Measurements from ENCODE around the gene GGCX. TPM values are rescaled to one million over a fixed set of nuclear protein-coding genes. Genes with fewer than 3 reads are reported as not detected.

The GGCX gene
- total and polyA plus RNA-seq, 2 of the 13 experiments (the other 11 are each of a cell fraction or from before 2014, with no cell fraction given): 72.5 to 103 TPM

DNA sequence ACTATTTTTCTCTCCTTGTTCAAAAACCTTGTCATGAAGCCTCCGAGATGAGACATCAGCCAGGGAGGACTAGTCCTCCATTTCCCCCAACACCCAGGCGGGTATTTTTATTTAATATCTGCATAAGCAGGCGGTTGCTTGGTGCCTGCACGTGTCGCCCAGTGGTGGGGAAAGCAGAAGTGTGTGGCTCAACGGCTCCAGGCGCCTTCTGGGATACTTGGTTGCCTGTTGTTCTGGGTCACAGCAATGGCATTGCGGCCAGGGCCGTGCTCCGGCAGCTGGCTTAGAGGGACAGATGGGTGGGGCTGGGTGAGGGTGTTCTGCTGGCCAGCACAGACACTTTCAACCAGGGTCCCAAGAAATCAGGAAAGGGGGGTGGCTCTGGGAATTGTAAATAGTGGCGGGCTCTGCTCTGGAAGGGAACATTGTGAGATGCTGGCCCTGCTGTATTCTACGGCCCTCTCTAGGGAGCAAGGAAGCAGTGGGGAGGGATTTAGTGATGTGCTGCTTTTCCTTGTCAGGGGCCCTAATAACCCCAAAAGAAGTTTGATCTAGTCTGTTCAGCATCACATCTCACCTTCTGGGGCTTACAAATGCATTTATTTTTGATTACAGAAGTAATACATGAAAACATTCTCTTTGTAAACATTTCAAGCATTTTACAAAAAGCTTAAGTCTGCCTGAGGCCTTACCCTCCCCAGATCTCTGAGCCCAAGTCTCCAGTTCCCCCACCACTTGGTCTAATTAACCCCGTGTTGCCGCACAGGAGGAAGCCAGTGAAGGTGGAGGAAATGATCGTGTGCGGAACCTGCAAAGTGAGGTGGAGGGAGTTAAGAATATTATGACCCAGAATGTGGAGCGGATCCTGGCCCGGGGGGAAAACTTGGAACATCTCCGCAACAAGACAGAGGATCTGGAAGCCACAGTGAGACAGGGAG, 17.2 kb upstream of the GGCX start:
- DNase-seq (ENCODE audit: low spot score): no peak
- ChIA-PET CTCF (ENCODE audit: low intra/inter-chr PET ratio, low total read pairs) (no interaction called here), POLR2A (interaction anchor here (0.7 to 12.7 kb wide), 22 partner anchors 9 to 179 kb away, joined by 3 to 201 read pairs (median 8); partner anchors contain the start of genes C2orf68, GGCX, MAT2A and RNF181)
- Histone ChIP-seq H3K36me3 (replicated peaks in 1 of 2; ENCODE audit: control insufficient read depth in 1 of 2, insufficient read depth in 2 of 2, low read length in 2 of 2) (peaks cover 0 to 7% of the 10 kb centered on the region in 2 experiments; a peak in 4 of 5 replicates), H3K4me2 (ENCODE audit: low read depth, low read length) (peak overlapping the region; percentile 95), H3K27me3 (ENCODE audit: control insufficient read depth in 1 of 2, insufficient read depth in 2 of 2, low read length in 2 of 2) (no peaks in the 10 kb centered on the region; a peak in 1 of 5 replicates), H3K79me2 (ENCODE audit: insufficient read depth, low read length) (peaks cover 12% of the 10 kb centered on the region), H3K9me3 (ENCODE audit: low read length) (no peaks in the 10 kb centered on the region), H3K27ac (ENCODE audit: extremely low read length, insufficient read depth, low read length) (peak overlapping the region; percentile 64), H3K4me1 (ENCODE audit: insufficient read depth, low read length) (peaks cover 60% of the 10 kb centered on the region), H4K20me1 (ENCODE audit: insufficient read depth, low read length) (no peaks in the 10 kb centered on the region), H3K4me3 (replicated peaks in 1 of 3; ENCODE audit: insufficient read depth in 1 of 3, low read depth in 2 of 3, low read length in 3 of 3) (peak overlapping the region; percentile 79 to 90 (median 87)), H3K9ac (ENCODE audit: insufficient read depth, low read depth, low read length) (peak overlapping the region; percentile 80), H2AFZ (ENCODE audit: low read length) (peak overlapping the region; percentile 7)
- no TSS peak for BruUV-seq (replicated peaks)
- ATAC-seq: peak; percentile 65
- no peak for FAIRE-seq
- intact Hi-C loops (cut with micrococcal nuclease; ENCODE audit: unreplicated experiment): no loop called here
- WGBS (ENCODE audit: low lambda C conversion rate): 34% methylated on average over 18 of the region's 19 CpGs
- in situ Hi-C loops (cut with HindIII; ENCODE audit: extremely low pct_ligation_motif_present, low pct_unique_long_range_greater_than_20kb): no loop called here
- TF ChIP-seq, protein P1, sequence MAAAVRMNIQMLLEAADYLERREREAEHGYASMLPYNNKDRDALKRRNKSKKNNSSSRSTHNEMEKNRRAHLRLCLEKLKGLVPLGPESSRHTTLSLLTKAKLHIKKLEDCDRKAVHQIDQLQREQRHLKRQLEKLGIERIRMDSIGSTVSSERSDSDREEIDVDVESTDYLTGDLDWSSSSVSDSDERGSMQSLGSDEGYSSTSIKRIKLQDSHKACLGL (CRISPR knock-in tag; IDR thresholded peaks at IDR 0.05): no peak
- TF ChIP-seq ZNF460 (CRISPR knock-in tag; IDR thresholded peaks at IDR 0.05; ENCODE audit: borderline replicate concordance): peak; percentile 12; the same call in 1 of the 2 replicates
- TF ChIP-seq ZSCAN30 (CRISPR knock-in tag; IDR thresholded peaks at IDR 0.05): no peak
- no peak for TF ChIP-seq ZBTB8A (CRISPR knock-in tag; IDR thresholded peaks at IDR 0.05; ENCODE audit: borderline replicate concordance, low read depth)
- 0 out of 2 replicates have a peak, but pooled peaks have one; percentile 14 for TF ChIP-seq MXD4 (CRISPR knock-in tag; IDR thresholded peaks at IDR 0.05)
- TF ChIP-seq, protein P2, sequence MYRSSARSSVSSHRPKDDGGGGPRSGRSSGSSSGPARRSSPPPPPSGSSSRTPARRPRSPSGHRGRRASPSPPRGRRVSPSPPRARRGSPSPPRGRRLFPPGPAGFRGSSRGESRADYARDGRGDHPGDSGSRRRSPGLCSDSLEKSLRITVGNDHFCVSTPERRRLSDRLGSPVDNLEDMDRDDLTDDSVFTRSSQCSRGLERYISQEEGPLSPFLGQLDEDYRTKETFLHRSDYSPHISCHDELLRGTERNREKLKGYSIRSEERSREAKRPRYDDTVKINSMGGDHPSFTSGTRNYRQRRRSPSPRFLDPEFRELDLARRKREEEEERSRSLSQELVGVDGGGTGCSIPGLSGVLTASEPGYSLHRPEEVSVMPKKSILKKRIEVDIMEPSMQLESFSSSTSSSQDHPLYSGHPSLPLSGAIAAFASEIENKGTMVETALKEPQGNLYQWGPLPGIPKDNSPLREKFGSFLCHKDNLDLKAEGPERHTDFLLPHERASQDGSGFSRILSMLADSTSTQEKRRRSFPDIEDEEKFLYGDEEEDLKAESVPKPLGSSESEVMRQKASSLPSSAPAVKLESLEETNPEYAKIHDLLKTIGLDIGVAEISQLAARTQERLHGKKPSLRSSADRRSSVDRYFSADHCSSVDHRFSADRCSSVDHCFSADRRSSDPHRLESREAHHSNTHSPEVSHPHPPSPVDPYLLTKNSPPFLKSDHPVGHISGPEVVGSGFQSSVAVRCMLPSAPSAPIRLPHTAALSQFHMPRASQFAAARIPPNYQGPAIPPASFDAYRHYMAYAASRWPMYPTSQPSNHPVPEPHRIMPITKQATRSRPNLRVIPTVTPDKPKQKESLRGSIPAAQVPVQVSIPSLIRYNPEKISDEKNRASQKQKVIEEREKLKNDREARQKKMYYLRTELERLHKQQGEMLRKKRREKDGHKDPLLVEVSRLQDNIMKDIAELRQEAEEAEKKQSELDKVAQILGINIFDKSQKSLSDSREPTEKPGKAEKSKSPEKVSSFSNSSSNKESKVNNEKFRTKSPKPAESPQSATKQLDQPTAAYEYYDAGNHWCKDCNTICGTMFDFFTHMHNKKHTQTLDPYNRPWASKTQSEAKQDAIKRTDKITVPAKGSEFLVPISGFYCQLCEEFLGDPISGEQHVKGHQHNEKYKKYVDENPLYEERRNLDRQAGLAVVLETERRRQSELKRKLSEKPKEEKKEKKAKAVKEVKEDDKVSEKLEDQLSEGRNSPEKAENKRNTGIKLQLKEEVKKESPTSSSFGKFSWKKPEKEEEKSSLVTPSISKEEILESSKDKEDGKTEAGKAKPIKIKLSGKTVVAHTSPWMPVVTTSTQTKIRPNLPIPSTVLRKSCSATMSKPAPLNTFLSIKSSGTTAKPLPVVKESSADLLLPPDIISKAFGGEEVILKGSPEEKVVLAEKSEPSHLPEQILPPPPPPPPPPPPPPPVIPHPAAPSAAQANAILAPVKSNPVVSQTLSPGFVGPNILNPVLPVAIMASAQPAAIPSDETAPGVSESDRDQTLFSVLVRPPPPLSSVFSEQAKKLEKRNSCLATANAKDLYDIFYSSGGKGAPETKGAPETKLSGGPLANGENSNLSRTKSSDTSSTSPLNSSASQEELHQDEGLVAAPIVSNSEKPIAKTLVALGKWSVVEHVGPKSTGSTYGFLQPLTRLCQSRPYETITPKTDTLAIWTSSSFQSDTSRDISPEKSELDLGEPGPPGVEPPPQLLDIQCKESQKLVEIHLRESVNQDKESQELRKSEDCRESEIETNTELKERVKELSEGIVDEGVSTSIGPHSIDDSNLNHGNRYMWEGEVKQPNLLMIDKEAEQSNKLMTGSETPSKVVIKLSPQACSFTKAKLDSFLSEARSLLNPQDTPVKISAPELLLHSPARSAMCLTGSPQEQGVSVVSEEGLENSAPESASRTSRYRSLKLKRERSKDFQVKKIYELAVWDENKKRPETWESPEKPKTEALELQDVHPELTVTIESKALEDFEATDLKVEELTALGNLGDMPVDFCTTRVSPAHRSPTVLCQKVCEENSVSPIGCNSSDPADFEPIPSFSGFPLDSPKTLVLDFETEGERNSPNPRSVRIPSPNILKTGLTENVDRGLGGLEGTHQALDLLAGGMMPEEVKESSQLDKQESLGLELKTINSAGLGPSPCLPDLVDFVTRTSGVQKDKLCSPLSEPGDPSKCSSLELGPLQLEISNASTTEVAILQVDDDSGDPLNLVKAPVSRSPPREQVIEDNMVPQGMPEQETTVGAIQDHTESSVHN (CRISPR knock-in tag; IDR thresholded peaks at IDR 0.05): 0 out of 2 replicates have a peak, but pooled peaks have one; percentile 4
- TF ChIP-seq MED13 (CRISPR knock-in tag; IDR thresholded peaks at IDR 0.05): no peak
- peak; percentile 0 for TF ChIP-seq HNRNPLL (IDR thresholded peaks at IDR 0.05; ENCODE audit: low read depth, low read length, poor library complexity, severe bottlenecking)
- no peak for TF ChIP-seq KLF15 (CRISPR knock-in tag; IDR thresholded peaks at IDR 0.05; ENCODE audit: borderline replicate concordance)
- no peak for TF ChIP-seq CBX1 (IDR thresholded peaks at IDR 0.05; ENCODE audit: low read depth)
- peak; percentile 61; the same call in 1 of the 2 replicates for TF ChIP-seq FOXC1 (CRISPR knock-in tag; IDR thresholded peaks at IDR 0.05; ENCODE audit: borderline replicate concordance)
- peak; percentile 44; the same call in 1 of the 2 replicates for TF ChIP-seq BORCS8-MEF2B (CRISPR knock-in tag; IDR thresholded peaks at IDR 0.05)

All from HepG2 (cell line).